Measurements from ENCODE around the gene PGBD5. TPM values are rescaled to one million over a fixed set of nuclear protein-coding genes. Genes with fewer than 3 reads are reported as not detected.
A peak's percentile ranks its signal among the peaks of the same experiment; 100 is the strongest.

Gene PGBD5
- total RNA-seq, 2 donors from 2014 or later = 2.6 to 4.3 TPM

- TF ChIP-seq POLR2A (IDR thresholded peaks at IDR 0.05) (no peak), CTCF (IDR thresholded peaks at IDR 0.05) (no peak)
- Histone ChIP-seq H3K9me3 (no peaks in the 10 kb centered on the region), H3K4me1 (peaks cover 14% of the 10 kb centered on the region), H3K4me3 (no peak overlapping the region), H3K27me3 (no peaks in the 10 kb centered on the region), H3K27ac (no peak overlapping the region), H3K36me3 (replicated peaks in 1 of 2; ENCODE audit: insufficient read depth in 1 of 2, low read depth in 2 of 2) (no peaks in the 10 kb centered on the region)
- no peak for ATAC-seq
- intact Hi-C loops (cut with DNase I) = no loop called here
- 47 to 50% methylated on average over 9 of the region's 9 CpGs for WGBS, 2 donors
- peak in 1 of 4 donors; percentile 26 for DNase-seq
Measured at GRCh38 chr1:230456478-230456877, 30.3 kb upstream of the PGBD5 start.

GRCh38 chr1:230455291-230455690 lies 29.2 kb upstream of the PGBD5 start:
- TF ChIP-seq CTCF (IDR thresholded peaks at IDR 0.05) (no peak), POLR2A (IDR thresholded peaks at IDR 0.05) (no peak)
- no peak overlapping the region for H3K27ac ChIP-seq

GRCh38 chr1:230453377-230453776 lies 27.2 kb upstream of the PGBD5 start:
- no peaks in the 10 kb centered on the region for H3K9me3 ChIP-seq
- TF ChIP-seq CTCF (IDR thresholded peaks at IDR 0.05) (no peak), POLR2A (IDR thresholded peaks at IDR 0.05) (no peak)
- no peak overlapping the region for H3K27ac ChIP-seq
- H3K4me1 ChIP-seq = peaks cover 10% of the 10 kb centered on the region
- intact Hi-C loops (cut with DNase I) = no loop called here
- no peak overlapping the region for H3K4me3 ChIP-seq
- no peaks in the 10 kb centered on the region for H3K27me3 ChIP-seq
- no peaks in the 10 kb centered on the region for H3K36me3 ChIP-seq (replicated peaks in 1 of 2; ENCODE audit: insufficient read depth in 1 of 2, low read depth in 2 of 2)
- ATAC-seq (no peak), DNase-seq (no peak)
- 67 to 69% methylated on average over 2 of the region's 2 CpGs for WGBS, 2 donors

More at GRCh38 chr1:230455291-230455690, 29.2 kb upstream of the PGBD5 start:
- intact Hi-C loops (cut with DNase I) = no loop called here
- 87% methylated on average over 1 of the region's 1 CpG for WGBS, 2 donors
- H3K9me3 ChIP-seq = no peaks in the 10 kb centered on the region
- peaks cover 14% of the 10 kb centered on the region for H3K4me1 ChIP-seq
- no peak overlapping the region for H3K4me3 ChIP-seq
- ATAC-seq (no peak), DNase-seq (no peak)
- no peaks in the 10 kb centered on the region for H3K36me3 ChIP-seq (replicated peaks in 1 of 2; ENCODE audit: insufficient read depth in 1 of 2, low read depth in 2 of 2)
- H3K27me3 ChIP-seq = no peaks in the 10 kb centered on the region

DNA sequence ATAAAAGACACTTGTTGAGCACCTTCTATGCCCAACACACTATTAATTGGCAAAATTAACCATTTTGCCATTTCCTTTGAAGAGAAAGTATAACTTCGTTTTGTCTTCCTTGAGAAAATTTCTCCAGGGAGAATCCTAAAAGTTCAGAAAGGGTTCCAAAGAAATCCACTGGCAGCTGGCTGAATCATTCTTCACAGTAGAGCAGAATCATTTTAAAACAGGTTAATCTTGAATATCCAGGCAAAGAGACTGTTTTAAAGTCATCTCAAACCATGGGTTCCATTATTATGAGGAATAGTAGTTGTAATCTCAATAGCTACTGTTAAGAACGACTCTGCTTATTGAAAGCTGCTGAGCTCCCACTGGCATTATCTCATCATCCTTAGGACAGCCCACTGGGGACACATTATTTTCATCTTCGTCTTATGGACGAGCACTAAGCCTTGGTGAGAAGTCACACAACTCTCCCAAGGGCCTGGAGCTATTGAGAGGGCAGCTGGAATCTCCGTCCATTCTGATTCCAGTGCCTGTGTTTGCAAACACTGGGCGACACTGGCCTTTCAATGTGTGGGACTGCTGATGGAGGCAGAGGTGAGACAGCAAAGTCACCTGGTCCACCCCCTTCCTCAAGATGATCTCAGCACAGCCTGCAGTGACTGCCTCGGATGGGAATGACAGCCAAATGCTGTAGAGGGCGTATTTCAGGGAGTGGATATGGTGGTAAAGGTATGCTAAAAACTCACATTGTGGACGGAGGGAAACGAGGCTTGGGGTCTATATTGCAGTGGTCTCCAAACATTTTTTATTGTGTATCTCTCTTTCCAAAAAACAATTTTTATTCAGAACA lies 15.3 kb upstream of the PGBD5 start:
- no peak for ATAC-seq
- no peaks in the 10 kb centered on the region for H3K9me3 ChIP-seq
- TF ChIP-seq POLR2A (IDR thresholded peaks at IDR 0.05) (no peak), CTCF (IDR thresholded peaks at IDR 0.05) (no peak)
- no peak overlapping the region for H3K4me3 ChIP-seq
- no peaks in the 10 kb centered on the region for H3K27me3 ChIP-seq
- 60 to 67% methylated on average over 10 of the region's 10 CpGs for WGBS, 2 donors
- no peaks in the 10 kb centered on the region for H3K36me3 ChIP-seq (replicated peaks in 1 of 2; ENCODE audit: insufficient read depth in 1 of 2, low read depth in 2 of 2)
- no peak overlapping the region for H3K27ac ChIP-seq
- H3K4me1 ChIP-seq = no peaks in the 10 kb centered on the region
- no peak for DNase-seq
- intact Hi-C loops (cut with DNase I) = no loop called here

DNA sequence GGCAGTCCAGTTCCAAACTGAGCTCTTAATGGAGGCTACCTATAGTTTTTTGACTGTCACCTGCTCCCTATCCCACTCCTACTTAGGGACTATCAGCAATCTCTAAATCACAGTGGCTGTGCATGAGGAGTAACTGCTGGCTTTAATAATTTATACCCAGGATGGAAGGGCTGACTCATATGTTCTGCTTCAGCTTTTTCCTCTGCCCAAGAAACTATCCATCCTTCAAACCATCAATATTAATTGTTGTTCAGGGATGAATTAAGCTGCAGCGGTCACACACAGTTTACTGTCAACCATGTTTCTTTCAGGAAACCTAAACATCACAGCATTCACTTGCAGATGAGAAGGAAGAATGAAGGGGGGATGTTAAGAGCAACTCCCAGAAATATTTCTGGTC lies 9.0 kb upstream of the PGBD5 start:
- intact Hi-C loops (cut with DNase I) = no loop called here
- WGBS, 2 donors = 89 to 100% methylated on average over 1 of the region's 1 CpG
- Histone ChIP-seq H3K4me3 (no peak overlapping the region), H3K27me3 (no peaks in the 10 kb centered on the region), H3K9me3 (no peaks in the 10 kb centered on the region), H3K36me3 (replicated peaks in 1 of 2; ENCODE audit: insufficient read depth in 1 of 2, low read depth in 2 of 2) (no peaks in the 10 kb centered on the region), H3K4me1 (no peaks in the 10 kb centered on the region), H3K27ac (no peak overlapping the region)
- ATAC-seq = no peak
- no peak for TF ChIP-seq POLR2A (IDR thresholded peaks at IDR 0.05)
- no peak for TF ChIP-seq CTCF (IDR thresholded peaks at IDR 0.05)
- DNase-seq = no peak
